ENCODE measurements around the gene CCM2.

DNA sequence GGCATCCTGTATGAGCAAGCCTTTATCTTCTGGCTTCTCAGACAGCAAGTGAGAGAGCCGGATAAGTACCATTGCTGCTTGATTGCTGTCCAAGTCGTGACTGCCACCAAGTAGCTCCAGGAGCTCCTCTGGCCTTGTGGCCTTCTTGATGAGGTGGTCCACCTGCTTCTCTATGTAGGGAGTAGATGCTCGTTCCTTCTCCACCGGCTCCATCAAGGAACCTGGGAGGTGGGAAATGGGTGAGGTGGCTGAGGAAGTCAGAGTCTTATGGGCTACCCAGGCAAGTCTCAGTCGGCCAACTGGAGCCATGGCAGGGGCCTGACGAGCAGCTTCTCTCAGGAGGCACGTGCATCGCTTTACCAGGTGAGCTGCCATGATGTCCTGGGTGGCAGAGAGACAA is 108.9 kb downstream of the CCM2 start:
- TF ChIP-seq, protein P1, sequence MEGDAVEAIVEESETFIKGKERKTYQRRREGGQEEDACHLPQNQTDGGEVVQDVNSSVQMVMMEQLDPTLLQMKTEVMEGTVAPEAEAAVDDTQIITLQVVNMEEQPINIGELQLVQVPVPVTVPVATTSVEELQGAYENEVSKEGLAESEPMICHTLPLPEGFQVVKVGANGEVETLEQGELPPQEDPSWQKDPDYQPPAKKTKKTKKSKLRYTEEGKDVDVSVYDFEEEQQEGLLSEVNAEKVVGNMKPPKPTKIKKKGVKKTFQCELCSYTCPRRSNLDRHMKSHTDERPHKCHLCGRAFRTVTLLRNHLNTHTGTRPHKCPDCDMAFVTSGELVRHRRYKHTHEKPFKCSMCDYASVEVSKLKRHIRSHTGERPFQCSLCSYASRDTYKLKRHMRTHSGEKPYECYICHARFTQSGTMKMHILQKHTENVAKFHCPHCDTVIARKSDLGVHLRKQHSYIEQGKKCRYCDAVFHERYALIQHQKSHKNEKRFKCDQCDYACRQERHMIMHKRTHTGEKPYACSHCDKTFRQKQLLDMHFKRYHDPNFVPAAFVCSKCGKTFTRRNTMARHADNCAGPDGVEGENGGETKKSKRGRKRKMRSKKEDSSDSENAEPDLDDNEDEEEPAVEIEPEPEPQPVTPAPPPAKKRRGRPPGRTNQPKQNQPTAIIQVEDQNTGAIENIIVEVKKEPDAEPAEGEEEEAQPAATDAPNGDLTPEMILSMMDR (IDR thresholded peaks at IDR 0.05), result no peak
- no peak for TF ChIP-seq POLR2A (IDR thresholded peaks at IDR 0.05)
- no peak for TF ChIP-seq POLR2AphosphoS5 (IDR thresholded peaks at IDR 0.05)
